GM20431 (cell line): ENCODE measurements around the gene PGM2L1.
"Not testable (repeated sequence)": the region's sequence is repeated elsewhere in the genome, so short reads cannot be mapped to it uniquely, and the experiment has no call there.

Source experiments
- in situ Hi-C: fragments of 300-500 bp; cut with MseI, MboI; formaldehyde crosslinking; loops from one replicate; pipeline ENCODE4 v1.15.0; 2020; ENCODE audit warnings: low sequenced_read_pairs; ENCODE audit not compliant: unreplicated experiment

Gene PGM2L1

DNA sequence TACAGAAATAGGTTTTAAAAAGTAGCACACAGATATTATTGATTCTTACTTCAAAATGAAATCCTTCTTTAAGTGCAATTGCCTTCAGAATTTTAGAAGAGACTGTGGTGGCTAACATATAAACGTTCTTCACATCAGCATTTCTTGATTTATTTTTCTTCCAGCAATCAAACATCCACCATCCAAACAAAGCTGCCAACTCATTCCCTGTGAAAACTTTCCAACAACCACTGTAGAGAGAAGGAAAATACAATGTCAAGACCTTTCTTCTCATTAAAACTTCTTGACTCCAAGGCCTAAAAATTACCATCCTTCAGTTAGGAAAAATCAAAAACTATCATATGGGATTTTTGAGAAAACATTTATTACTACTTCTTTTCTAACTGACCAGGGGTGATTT is 52.8 kb downstream of the PGM2L1 start:
- in situ Hi-C loops = no loop called here

GRCh38 chr11:74341921-74342320 is 56.3 kb downstream of the PGM2L1 start:
- in situ Hi-C loops = no loop called here

- in situ Hi-C loops = no loop called here
These were observed 58.6 kb downstream of the PGM2L1 start for GRCh38 chr11:74339619-74340018.

- in situ Hi-C loops = no loop called here
These were observed 59.3 kb downstream of the PGM2L1 start for GRCh38 chr11:74338963-74339362.

DNA sequence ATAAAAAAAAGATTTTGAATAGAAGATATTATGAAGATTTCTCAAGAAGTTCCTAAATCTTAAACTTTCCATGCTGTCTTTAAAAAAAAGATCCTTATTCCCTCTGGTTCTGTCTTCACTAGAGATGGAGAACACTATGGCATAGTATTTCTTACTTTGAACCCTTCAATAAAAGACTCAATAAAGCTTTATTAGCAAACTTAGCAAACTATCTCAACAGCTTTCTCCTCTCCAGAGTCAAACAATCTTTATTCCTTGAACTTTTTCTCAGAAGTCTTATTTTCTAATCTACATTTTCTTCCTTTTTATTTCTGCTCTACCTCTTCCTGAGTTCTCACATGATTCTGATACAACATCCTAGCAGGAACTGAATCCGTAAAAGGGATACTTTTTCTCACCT is 65.0 kb downstream of the PGM2L1 start:
- in situ Hi-C loops = no loop called here

GRCh38 chr11:74332291-74332690 is 65.9 kb downstream of the PGM2L1 start:
- in situ Hi-C loops = no loop called here

GRCh38 chr11:74331000-74331399 is 67.2 kb downstream of the PGM2L1 start:
- in situ Hi-C loops = not testable (repeated sequence)

GRCh38 chr11:74330075-74330858 is 68.0 kb downstream of the PGM2L1 start:
- in situ Hi-C loops = no loop called here

DNA sequence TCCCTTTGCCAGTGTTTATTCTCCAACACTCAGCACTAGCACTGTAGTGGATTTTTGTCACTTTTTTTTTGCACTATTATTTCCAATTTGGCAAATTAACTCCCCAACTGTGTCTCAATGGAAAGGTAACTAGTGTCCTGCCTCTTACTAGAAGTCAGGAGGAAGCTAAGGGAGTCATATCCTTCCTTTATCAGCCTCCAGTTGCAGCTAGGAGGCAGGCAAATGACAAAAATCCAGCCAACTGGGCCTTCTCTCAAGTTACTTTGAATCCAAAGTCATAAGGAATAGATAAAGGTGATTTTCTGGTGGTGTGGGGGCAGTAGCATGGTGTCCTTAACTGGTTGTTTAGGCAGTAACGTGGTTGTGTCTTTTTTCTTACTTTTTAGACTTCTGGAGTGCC is 71.2 kb downstream of the PGM2L1 start:
- in situ Hi-C loops = no loop called here

GRCh38 chr11:74326665-74327064 is 71.6 kb downstream of the PGM2L1 start:
- in situ Hi-C loops = no loop called here

GRCh38 chr11:74325649-74326645 is 72.3 kb downstream of the PGM2L1 start:
- in situ Hi-C loops = no loop called here

DNA sequence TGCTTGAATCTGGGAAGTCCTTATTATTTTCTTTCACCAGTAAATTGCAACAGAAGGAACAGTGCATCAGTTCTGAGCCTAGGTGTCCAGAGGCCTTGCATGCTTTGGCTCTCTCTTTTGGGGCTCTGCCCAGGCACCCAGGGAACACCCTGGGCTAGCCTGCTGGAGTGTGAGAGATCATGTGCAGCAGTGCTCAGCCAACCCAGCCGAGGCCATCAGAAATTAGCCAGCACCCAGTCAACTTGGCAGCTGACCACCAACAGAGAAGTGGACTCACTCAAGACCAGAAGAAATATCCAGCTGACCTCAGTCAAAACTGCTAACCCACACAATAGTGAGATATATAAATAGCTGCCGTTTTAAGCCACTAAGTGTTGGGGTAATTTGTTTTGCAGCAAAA is 75.6 kb downstream of the PGM2L1 start:
- in situ Hi-C loops = no loop called here

DNA sequence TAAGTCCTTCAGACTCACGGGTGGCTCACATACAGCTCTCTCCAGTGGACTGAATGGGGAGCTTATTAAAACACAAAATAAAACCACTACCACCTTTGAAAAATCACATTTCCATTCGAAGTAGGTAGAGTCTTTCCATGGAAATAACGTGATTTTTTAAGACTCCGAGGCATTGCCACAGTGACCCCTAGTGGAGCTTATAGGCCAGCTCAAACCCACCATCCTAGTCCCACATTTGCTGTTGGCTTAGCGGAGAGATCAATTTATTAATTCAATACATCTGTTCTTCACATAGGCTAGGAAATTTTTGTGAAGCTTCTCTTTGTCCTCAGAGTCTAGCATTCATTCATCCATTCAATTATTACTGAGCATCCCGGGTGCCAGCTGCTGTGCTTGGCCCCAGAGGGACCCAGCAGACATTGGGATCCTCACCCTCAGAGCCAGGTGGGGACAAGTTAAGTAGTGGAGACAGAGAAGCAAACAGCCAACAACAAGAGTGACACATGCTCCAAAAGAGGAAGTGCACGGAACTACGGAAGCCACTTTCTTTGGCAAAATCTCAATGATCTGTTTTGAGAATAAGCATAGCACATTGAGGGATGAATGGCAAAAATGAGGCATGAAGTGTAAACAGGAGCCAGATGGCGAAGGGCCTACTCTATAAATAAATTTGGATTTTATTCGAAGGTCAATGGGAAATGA is 76.6 kb downstream of the PGM2L1 start:
- in situ Hi-C loops = no loop called here

DNA sequence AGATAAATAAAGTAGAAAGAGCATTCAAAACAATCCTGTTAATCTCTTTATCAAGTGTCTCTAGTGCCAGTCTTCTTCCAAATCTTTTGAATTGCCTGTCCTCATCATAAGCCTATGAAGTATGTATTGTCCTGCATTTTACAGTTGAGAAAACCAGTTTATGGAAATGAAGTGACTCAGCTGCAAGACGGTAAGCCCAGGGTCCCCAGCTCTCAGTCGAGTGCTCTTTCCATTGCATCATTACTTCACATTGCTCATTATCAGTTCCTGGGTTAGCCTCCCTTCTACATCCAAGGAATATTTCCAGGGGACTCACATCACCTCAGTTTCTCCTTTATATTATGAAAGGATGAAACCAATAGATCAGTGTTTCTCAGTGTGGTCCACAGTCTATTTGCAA is 77.7 kb downstream of the PGM2L1 start:
- in situ Hi-C loops = no loop called here

DNA sequence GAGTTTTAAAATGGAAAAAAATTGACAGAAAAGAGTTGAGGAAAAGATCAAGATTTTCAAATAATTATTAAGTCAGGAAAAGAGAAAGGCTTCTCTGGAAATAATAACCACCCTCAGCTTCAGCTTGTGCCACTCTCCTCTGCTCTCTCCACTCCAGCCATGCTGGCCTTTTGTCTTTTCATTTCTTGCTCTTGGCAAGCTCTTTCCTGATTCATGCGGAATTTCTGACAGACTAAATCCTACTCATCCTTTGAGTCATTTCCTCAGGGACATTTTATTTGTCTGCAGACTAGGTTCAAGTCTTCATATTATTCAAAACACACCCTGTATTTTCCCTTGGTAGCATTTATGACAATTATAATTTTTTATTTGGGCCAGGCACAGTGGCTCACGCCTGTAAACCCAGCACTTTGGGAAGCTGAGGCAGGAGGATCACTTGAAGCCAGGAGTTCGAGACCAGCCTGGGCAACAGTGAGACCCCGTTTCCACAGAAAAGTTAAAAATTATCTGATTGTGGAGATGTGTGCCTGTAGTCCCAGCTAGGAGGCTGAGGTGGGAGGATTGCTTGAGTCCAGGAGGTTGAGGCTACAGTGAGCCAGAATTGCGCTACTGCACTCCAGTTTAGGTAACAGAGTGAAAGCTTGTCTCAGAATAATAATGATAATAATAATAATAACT is 79.0 kb downstream of the PGM2L1 start:
- in situ Hi-C loops = no loop called here

- in situ Hi-C loops = no loop called here
These were observed 79.8 kb downstream of the PGM2L1 start for GRCh38 chr11:74318241-74318932.

- in situ Hi-C loops = no loop called here
These were observed 81.3 kb downstream of the PGM2L1 start for GRCh38 chr11:74316772-74317505.

- in situ Hi-C loops = no loop called here
These were observed 85.9 kb downstream of the PGM2L1 start for GRCh38 chr11:74312326-74312725.
